GM12891 (cell line): Measurements from ENCODE around the gene ATG13.

Experiments
- POLR2A ChIP-seq: IDR thresholded peaks from 2 replicates; pipeline ENCODE4 v1.6.1; 2011; ENCODE audit warnings: low read depth, low read length, control low read depth
- POLR2AphosphoS5 ChIP-seq: IDR thresholded peaks from 2 replicates; pipeline ENCODE4 v1.6.1; 2011; ENCODE audit warnings: low read depth, low read length, control low read depth
- SPI1 ChIP-seq: IDR thresholded peaks from 2 replicates; pipeline ENCODE4 v1.6.1; 2011; ENCODE audit warnings: low read depth, low read length, control low read depth
- TAF1 ChIP-seq: IDR thresholded peaks from 2 replicates; pipeline ENCODE4 v1.6.1; 2011; ENCODE audit warnings: low read depth, low read length, control low read depth

DNA sequence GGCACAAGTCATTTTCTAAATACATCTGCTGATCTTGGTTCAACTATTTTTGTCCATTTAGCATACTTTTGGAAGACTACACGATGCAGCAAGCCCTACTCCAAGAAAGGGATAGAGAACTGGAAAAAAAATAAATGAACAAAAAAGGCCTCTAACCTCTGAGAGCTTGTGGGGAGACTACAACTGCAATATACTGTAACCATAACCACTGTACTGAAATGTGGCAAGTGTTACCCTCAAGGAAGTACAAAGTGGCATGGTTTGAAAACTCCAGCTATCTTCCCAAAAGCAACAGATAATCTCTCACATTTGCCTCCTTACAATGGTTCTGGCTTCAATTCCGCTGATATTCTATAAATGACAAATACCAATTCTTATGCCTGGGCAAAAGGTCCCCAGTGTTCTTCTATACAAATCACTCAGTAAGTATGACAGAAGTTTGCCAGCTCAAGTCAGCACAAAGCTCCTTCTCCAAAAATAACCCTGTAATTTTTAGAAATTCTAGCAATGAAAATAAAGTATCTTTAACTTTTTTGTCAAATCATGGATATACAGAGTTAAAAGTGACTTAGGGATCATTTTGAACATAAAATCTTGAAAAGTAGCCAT is 46.5 kb upstream of the ATG13 start:
- TF ChIP-seq POLR2A (no peak), TAF1 (no peak), SPI1 (no peak), POLR2AphosphoS5 (no peak)
